HG02763 (cell line): ENCODE measurements around the gene LOXL1.
"Not testable (repeated sequence)": the region's sequence is repeated elsewhere in the genome, so short reads cannot be mapped to it uniquely, and the experiment has no call there.

Source experiments
- ATAC-seq: cut with Tn5 transposase; IDR thresholded peaks from one replicate; pipeline ENCODE4 v1.9.1; 2021; ENCODE audit warnings: mild to moderate bottlenecking, moderate library complexity; ENCODE audit not compliant: unreplicated experiment

Gene LOXL1

DNA sequence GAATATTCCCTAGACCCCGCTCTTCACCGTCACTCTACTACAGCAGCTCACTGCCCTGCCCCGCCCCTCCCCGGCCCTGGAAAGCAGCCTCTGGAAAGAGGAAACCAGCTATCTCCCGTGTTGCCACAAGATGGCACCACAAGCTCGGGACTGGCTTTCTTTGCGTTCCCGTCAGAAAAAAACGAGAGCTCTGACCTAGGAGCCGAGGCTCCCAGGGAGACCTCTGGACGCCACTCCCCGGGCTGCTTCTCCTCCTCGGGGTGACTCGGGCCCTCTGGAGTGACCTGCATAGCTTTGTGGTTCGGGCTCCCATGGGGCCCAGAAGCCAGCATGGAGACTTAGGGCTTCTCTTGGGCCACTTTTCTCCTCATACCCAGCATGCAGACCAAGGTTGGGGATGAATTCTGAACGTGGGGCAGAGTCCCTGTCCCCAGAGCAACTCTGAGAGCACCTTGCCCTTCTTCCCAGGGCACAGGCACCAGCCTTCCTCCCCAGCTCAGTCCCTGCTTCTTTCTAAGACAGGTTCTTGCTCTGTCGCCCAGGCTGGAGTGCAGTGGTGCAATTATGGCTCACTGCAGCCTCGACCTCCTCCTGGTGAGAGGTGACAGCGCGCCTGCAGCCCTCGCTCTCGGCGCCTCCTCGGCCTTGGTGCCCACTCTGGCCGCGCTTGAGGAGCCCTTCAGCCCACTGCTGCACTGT lies 46.9 kb downstream of the LOXL1 start:
- no peak for ATAC-seq

- ATAC-seq: not testable (repeated sequence)
These were observed 47.5 kb downstream of the LOXL1 start for GRCh38 chr15:73973683-73974200.

GRCh38 chr15:73975440-73976125 lies 49.3 kb downstream of the LOXL1 start:
- ATAC-seq: not testable (repeated sequence)

- no peak for ATAC-seq
These were observed 52.6 kb downstream of the LOXL1 start for GRCh38 chr15:73978896-73979295.

DNA sequence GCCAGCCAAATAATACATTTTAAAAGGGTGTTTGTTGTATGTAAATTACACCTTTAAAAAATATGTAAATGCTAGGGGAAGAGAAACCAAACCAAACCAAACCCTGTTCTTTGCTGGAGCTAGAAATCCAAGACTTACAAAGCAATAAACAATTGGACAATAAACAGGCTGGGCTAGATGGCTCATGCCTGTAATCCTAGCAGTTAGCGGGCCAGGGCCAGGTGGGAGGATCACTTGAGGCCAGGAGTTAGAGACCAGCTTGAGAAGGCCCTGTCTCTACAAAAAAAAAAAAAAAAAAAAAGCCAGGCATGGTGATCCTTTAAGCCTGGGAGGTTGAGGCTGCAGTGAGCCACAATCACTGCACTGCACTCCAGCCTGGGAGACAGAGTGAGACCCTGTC lies 53.4 kb downstream of the LOXL1 start:
- ATAC-seq: no peak

GRCh38 chr15:73981761-73982221 lies 55.5 kb downstream of the LOXL1 start:
- ATAC-seq: no peak

DNA sequence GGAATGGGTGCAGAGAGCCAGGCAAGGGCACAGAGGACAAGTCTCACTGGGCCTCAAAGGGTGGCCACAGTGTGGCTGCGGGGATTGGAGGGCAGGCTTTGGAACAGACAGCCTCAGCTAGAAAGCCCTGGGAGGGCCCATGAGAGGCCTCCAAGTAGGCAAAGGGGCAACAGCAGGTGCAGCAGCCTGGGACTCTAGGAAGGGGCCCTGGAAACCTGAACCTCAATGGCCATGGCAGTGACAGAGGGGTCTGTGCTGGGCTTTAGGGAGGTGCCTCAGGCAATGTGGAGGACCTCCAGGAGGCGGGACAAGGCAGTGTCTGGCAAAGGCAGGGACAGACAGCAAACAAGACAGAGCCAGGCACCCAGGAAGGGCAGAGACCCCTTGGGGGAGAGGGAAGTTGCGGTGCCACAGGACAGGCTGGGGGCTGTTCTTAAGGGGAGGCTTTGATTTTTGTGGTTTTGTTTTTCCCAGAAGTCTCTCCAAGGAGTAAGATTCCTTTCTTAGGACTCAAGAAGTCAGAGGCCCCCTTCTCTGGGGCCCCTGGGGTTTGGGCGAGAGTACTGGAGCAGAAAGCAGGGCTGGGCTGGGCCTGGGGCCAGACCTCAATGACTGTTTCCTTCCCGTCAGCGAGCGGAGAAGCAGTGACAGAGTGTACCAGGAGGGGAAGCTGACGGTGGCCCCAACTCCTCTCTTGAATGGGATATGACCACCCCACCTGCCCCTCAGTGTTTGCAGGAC lies 56.1 kb downstream of the LOXL1 start:
- ATAC-seq: no peak

- no peak for ATAC-seq
These were observed 57.0 kb downstream of the LOXL1 start for GRCh38 chr15:73983211-73983727.

- ATAC-seq: no peak
These were observed 57.5 kb downstream of the LOXL1 start for GRCh38 chr15:73983773-73984172.

- no peak for ATAC-seq
These were observed 58.1 kb downstream of the LOXL1 start for GRCh38 chr15:73984208-73984979.

GRCh38 chr15:73985101-73985873 lies 59.0 kb downstream of the LOXL1 start:
- no peak for ATAC-seq

DNA sequence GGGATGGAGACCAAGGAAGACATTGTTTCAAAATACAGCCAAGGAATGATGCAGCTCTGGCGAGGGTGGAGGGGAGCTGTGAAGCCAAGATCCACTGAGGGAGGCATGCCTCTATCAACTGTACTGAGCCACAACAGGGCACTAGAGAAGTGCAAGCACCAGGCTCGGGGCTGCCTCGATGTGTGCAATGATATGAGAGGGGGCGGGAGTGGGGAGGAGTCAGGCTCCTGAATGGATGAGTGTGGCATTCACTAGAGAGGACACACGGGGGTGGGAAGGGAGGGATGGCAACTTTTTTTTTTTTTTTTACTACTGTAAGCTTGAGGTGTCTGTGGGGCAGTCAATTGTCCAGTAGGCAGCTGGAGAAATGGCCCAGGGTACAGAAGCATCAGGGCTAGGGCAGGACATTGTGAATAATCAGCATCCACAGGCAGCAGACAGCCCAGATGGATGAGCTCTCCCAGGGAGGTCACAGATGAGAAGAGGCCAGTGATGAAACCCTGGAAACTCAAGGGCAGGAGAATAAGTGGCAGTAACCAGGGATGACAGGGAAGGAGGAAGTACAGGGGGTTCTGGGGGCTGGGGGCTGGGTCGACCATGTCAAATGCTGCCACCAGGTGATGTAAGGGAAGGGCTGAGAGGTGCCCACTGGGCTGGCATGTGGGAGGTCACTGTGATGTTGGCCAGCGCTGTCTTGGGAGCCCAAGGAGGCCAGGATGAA lies 60.0 kb downstream of the LOXL1 start:
- no peak for ATAC-seq

- ATAC-seq: no peak
These were observed 60.5 kb downstream of the LOXL1 start for GRCh38 chr15:73986776-73987056.

GRCh38 chr15:73987250-73987649 lies 61.0 kb downstream of the LOXL1 start:
- ATAC-seq: no peak

DNA sequence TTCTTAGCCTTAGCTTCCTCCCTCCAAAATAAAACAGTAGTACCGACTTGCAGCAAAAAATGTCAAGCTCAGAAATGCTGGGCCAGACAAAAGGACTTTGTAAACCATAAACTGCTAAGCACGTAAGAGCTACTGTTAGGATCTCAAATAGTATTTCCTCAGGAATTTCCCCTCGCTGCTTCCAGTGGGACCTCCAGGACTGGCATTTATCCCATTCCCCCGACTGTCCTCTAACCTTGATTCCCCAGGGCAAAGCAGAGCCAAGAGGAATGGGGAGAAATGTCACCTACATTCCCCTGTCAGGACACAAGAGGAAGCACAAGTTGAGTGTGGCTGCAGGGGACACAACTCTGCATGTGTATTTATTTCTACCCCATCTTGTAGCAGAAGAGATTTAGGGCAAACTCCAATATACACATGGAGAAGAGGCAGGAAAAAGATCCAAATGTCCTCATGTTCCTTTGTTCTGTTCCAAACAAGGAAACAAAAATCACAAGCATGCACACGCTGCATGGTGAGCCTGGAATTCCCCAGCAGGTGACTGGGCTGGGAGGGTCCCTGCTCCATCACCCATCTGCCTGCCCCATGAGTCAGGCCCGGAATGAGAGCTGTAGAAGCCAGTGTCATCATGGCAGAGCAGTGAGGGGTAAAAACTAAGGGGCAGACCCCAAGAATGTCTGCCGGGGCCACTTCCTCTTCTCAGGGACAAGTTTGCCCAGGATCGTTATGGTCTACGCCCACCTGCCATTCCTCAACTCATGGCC lies 61.6 kb downstream of the LOXL1 start:
- ATAC-seq: no peak

GRCh38 chr15:73988445-73988969 lies 62.2 kb downstream of the LOXL1 start:
- no peak for ATAC-seq

- ATAC-seq: no peak
These were observed 62.9 kb downstream of the LOXL1 start for GRCh38 chr15:73989001-73989798.
